Brain microvascular endothelial cell (primary cell): ENCODE data around the gene ZBTB5.
"Not testable (repeated sequence)": the region's sequence is repeated elsewhere in the genome, so short reads cannot be mapped to it uniquely, and the experiment has no call there.

ENCODE experiments used
- DNase-seq: peaks from one replicate; pipeline ENCODE4 v3.0.0-alpha.2; 2020
- H3K27ac ChIP-seq: fragments of 250-450 bp; sonication (Bioruptor Pico); 2 replicates; pipeline ENCODE4 v1.5.1; 2020; ENCODE audit warnings: mild to moderate bottlenecking, moderate library complexity
- H3K27me3 ChIP-seq: fragments of 250-450 bp; sonication (Bioruptor Pico); replicated peaks from 2 replicates; pipeline ENCODE4 v1.5.1; 2020; ENCODE audit warnings: mild to moderate bottlenecking
- H3K36me3 ChIP-seq: fragments of 250-450 bp; sonication (Bioruptor Pico); replicated peaks from 2 replicates; pipeline ENCODE4 v1.5.1; 2020; ENCODE audit warnings: mild to moderate bottlenecking
- H3K4me3 ChIP-seq: 2 replicates; pipeline ENCODE4 v1.5.1; 2011; ENCODE audit warnings: low read depth, mild to moderate bottlenecking, control low read depth, low read length, moderate library complexity
- in situ Hi-C: cut with HindIII; loops from 2 replicates; pipeline ENCODE4 v1.10.0; 2017; ENCODE audit warnings: low sequenced_read_pairs, low pct_ligation_motif_present
- TF ChIP-seq, protein P1 (sequence below): IDR thresholded peaks from 2 replicates; pipeline ENCODE4 v1.5.1; 2011; ENCODE audit warnings: low read depth, mild to moderate bottlenecking, moderate library complexity, low read length, control low read depth, inconsistent platforms; ENCODE audit errors: missing control alignments

The ZBTB5 gene

DNA sequence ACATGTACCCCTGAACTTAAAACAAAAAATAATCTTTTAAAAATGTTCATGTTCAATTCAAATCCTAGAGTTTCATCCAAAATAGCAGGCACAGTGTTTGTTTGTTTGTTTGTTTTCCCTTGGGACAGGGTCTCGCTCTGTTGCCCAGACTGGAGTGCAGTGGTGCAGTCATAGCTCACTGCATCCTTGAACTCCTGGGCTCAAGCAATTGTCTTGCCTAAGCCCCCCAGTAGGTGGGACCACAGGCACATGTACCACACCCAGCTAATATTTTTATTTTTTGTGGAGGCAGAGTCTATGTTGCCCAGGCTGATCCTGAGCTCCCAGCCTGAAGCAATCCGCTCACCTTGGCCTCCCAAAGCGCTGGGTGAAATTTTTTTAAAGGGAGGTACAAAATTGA, 15.5 kb upstream of the ZBTB5 start:
- Histone ChIP-seq H3K27ac (no peak overlapping the region), H3K27me3 (no peaks in the 10 kb centered on the region), H3K4me3 (no peak overlapping the region), H3K36me3 (no peaks in the 10 kb centered on the region)
- in situ Hi-C loops, result loop anchor here (25.0 kb wide), 1 partner anchor 107 kb away; the partner anchor contains the start of genes FBXO10 and TOMM5
- TF ChIP-seq, protein P1, sequence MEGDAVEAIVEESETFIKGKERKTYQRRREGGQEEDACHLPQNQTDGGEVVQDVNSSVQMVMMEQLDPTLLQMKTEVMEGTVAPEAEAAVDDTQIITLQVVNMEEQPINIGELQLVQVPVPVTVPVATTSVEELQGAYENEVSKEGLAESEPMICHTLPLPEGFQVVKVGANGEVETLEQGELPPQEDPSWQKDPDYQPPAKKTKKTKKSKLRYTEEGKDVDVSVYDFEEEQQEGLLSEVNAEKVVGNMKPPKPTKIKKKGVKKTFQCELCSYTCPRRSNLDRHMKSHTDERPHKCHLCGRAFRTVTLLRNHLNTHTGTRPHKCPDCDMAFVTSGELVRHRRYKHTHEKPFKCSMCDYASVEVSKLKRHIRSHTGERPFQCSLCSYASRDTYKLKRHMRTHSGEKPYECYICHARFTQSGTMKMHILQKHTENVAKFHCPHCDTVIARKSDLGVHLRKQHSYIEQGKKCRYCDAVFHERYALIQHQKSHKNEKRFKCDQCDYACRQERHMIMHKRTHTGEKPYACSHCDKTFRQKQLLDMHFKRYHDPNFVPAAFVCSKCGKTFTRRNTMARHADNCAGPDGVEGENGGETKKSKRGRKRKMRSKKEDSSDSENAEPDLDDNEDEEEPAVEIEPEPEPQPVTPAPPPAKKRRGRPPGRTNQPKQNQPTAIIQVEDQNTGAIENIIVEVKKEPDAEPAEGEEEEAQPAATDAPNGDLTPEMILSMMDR, result no peak
- no peak for DNase-seq

DNA sequence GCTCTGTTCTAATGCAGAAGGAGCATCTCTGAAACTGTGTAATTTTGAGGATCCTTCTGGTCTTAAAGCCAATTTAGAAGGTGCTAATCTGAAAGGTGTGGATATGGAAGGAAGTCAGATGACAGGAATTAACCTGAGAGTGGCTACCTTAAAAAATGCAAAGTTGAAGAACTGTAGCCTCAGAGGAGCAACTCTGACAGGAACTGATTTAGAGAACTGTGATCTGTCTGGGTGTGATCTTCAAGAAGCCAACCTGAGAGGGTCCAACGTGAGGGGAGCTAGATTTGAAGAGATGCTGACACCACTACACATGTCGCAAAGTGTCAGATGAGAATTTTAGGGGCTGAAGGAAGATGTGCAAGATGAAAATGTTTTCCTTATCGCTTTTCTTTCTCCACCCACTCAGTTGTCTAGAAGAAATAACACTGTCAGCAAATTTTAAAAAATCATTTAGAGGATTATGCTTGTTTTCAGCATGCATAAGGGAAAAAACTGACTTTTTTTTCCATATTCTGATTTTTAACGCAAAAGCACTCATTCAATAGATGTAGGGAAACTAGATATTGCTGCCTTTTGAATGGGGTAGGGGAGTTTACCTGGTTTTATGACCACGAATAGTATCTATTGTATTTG, 12.9 kb upstream of the ZBTB5 start:
- in situ Hi-C loops, result loop anchor here (25.0 kb wide), 1 partner anchor 109 kb away; the partner anchor contains the start of genes FBXO10 and TOMM5
- DNase-seq, H3K4me3 ChIP-seq, H3K27me3 ChIP-seq, H3K27ac ChIP-seq, H3K36me3 ChIP-seq: not testable (repeated sequence)

DNA sequence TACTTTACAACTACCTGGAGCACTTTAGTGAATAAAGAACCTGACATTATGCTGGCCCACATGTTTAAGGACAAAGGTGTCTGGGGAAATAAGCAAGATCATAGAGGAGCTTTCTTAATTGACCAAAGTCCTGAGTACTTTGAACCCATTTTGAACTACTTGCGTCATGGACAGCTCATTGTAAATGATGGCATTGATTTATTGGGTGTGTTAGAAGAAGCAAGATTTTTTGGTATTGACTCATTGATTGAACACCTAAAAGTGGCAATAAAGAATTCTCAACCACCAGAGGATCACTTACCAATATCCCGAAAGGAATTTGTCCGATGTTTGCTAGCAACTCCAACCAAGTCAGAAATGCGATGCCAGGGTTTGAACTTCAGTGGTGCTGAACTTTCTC, 12.2 kb upstream of the ZBTB5 start:
- H3K27ac ChIP-seq, H3K36me3 ChIP-seq, H3K27me3 ChIP-seq, DNase-seq, H3K4me3 ChIP-seq: not testable (repeated sequence)
- in situ Hi-C loops, result loop anchor here (25.0 kb wide), 1 partner anchor 110 kb away; the partner anchor contains the start of genes FBXO10 and TOMM5

DNA sequence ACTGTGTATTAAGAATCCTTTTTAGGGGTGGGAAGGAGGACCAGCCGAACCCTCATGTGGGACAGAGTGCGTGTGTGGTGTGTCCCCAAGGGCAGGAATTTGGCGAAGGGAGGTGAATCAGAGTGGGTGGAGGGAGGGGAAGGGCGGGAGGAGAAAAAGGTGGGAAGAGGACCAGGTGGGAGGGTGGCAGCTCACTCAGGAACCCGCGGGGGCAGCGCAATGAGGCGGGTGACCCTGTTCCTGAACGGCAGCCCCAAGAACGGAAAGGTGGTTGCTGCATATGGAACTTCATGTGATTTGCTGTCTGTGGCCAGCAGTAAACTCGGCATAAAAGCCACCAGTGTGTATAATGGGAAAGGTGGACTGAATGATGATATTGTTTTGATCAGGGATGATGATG, 11.7 kb upstream of the ZBTB5 start:
- DNase-seq, result no peak
- in situ Hi-C loops, result loop anchor here (25.0 kb wide), 1 partner anchor 110 kb away; the partner anchor contains the start of genes FBXO10 and TOMM5
- H3K36me3 ChIP-seq, result no peaks in the 10 kb centered on the region
- H3K27ac ChIP-seq, result no peak overlapping the region
- no peak overlapping the region for H3K4me3 ChIP-seq
- H3K27me3 ChIP-seq, result no peaks in the 10 kb centered on the region
- TF ChIP-seq, protein P1, result no peak

DNA sequence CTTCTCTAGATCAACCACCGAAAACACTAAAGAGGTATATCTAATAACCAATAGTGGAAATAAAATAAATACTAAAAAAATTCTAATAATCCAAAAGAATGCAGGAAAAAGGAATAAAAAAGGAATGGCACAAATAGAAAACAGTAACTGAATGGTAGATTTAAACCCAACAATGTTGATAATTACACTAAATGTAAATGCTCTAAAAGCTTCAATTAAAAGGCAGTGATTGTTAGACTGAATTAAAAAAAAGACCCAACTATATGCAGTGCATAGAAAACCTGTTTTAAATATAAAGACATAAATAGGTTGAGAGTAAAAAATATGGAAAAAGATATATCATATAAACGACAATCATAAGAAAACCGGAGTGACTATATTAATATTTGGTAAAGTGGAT, 9.2 kb upstream of the ZBTB5 start:
- no peaks in the 10 kb centered on the region for H3K27me3 ChIP-seq
- H3K27ac ChIP-seq, result no peak overlapping the region
- H3K4me3 ChIP-seq, result no peak overlapping the region
- no peaks in the 10 kb centered on the region for H3K36me3 ChIP-seq
- no peak for DNase-seq
- in situ Hi-C loops, result no loop called here
- TF ChIP-seq, protein P1, result no peak

DNA sequence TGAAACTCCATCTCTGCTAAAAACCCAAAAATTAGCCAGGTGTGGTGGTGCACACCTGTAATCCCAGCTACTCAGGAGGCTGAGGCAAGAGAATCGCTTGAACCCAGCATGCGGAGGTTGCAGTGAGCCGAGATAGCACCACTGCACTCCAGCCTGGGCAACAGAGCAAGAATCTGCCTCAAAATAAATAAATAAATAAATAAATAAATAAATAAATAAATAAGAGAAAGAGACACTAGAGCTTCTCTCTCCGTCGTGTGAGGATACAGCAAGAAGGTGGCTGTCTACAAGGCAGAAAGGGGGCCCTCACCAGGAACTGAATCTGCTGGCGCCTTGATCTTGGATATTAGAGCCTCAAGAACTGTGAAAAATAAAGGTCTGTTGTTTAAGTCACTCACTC, 8.7 kb upstream of the ZBTB5 start:
- DNase-seq, in situ Hi-C loops, H3K36me3 ChIP-seq, H3K27ac ChIP-seq, H3K27me3 ChIP-seq, H3K4me3 ChIP-seq: not testable (repeated sequence)

DNA sequence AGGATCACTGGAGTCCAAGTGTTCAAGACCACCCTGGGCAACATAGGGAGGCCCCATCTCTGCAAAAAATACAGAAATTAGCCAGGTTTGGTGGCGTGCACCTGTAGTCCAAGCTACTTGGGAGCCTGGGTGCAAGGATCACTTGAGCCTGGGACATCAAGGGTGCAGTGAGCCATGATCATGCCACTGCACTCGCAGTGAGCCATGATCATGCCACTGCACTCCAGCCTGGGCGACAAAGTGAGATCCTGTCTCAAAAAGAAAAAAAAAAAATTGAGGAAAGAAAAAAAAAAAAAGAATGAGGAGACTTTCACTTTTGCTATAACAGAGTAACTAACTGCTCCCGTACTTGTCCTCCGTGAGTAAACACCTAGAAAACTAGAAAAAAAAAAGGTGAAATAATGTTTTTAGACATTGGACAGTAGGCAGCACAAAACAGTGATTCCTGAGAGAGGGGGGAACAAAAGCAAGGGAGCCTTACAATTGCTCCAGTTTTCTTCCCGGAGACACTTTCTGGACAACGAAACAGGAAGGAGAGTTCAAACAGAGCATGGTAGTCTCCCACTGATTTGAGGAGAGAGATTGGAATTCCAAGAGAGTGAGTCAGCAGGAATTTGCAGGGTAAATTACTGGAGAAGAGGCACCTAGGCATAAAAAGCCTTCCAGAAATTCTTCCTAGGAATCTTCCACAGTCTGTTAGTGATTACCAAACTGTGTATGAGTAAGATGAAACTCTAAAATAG, 6.9 kb upstream of the ZBTB5 start:
- no peaks in the 10 kb centered on the region for H3K36me3 ChIP-seq
- in situ Hi-C loops, result no loop called here
- DNase-seq, result peak; percentile 77
- peak overlapping the region; percentile 46 for H3K4me3 ChIP-seq
- no peaks in the 10 kb centered on the region for H3K27me3 ChIP-seq
- TF ChIP-seq, protein P1, result no peak
- H3K27ac ChIP-seq, result peak overlapping the region; percentile 67
